Body of pancreas (tissue), 4 donors: ENCODE results near the gene CFAP61. TPM values are rescaled to one million over a fixed set of nuclear protein-coding genes. Genes with fewer than 3 reads are reported as not detected.

ENCODE experiments used
- ATAC-seq: fragments of 150-250 bp; one replicate; pipeline ENCODE4 v1.9.1; 2016
- DNase-seq, 4 donors: peaks; one replicate each; pipeline ENCODE4 v3.0.0-alpha.2; 2019
- H3K27ac ChIP-seq, 4 donors: fragments of 200-600 bp; sonication (generic); 1 replicate in 3 of 4; 2 replicates in 1 of 4; pipeline versions ENCODE4 v1.5.1 to v1.6.1; 2016 to 2019; ENCODE audit warnings: mild to moderate bottlenecking in 1 of 4, mixed read lengths in 1 of 4, moderate library complexity in 1 of 4
- H3K27me3 ChIP-seq, 2 donors: fragments of 200-600 bp; sonication (generic); one replicate each; pipeline ENCODE4 v1.6.0; 2016; ENCODE audit warnings: mild to moderate bottlenecking in 1 of 2
- H3K36me3 ChIP-seq, 2 donors: fragments of 200-600 bp; sonication (generic); replicated peaks in 1 of 2; 2 replicates each; pipeline ENCODE4 v1.5.1; 2016; ENCODE audit warnings: low read depth in 2 of 2; ENCODE audit not compliant: insufficient read depth in 1 of 2
- H3K4me1 ChIP-seq: fragments of 200-600 bp; sonication (generic); one replicate; pipeline ENCODE4 v1.6.0; 2016
- H3K4me3 ChIP-seq, 2 donors: fragments of 200-600 bp; sonication (generic); 1 replicate in 1 of 2; 2 replicates in 1 of 2; pipeline ENCODE4 v1.5.1; 2016 to 2019
- H3K9me3 ChIP-seq, 3 donors: fragments of 200-600 bp; sonication (generic); 1 replicate in 2 of 3; 2 replicates in 1 of 3; pipeline ENCODE4 v1.5.1; 2016
- POLR2A ChIP-seq, 3 donors: fragments of 450-650 bp; IDR thresholded peaks; one replicate each; pipeline ENCODE4 v1.6.1; 2016; ENCODE audit warnings: antibody characterized with exemption in 3 of 3, mild to moderate bottlenecking in 2 of 3
- whole genome bisulfite sequencing, 2 donors: methylation state at CpG; one replicate each; pipeline ENCODE4 v1.1.5; 2017; 5-methylcytosine and 5-hydroxymethylcytosine counted together
- intact Hi-C: fragments of 100-400 bp; cut with DNase I; formaldehyde crosslinking; loops from one replicate; pipeline ENCODE4 v1.15.1; 2023
- total RNA-seq, 2 donors: library from RNA; depleted of rRNA; stranded (reverse); fragments of >200 nt; gene quantifications; one replicate each; pipeline ENCODE4 v1.1.0, GENCODE V29; 2016
- TF ChIP-seq, protein P1 (sequence below), 7 experiments: fragments of 450-650 bp in 4 of 7; fragments of 200-600 bp in 3 of 7; sonication (generic) in 3 of 7; IDR thresholded peaks; one replicate each; pipeline ENCODE4 v1.5.1; 2016 to 2019; ENCODE audit warnings: antibody characterized with exemption in 7 of 7

Gene CFAP61
- total RNA-seq, 2 donors from 2014 or later: 0.52 TPM; not detected in 1

DNA sequence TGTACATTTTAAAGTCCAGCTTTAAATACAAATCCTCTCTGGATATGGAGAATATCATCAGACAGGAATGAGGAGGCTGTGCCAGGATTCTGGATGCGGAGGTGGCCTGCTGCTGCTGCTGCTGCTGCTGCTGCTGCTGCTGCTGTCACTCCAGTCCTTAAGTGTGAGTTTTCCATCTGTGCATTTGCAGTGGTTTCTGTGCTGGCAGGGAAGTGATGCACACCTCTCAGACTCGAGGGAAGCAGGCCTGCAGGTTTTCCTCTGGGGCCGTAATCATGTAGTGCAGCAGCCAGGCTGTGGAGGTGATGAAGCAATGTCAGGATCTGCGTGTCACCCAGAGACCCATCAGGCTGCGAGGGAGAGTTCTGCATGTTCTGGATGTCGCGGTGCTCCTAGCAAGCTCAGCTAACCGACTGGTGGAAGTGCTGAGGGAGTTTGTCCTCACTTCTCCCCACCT lies 32.0 kb downstream of the CFAP61 start:
- WGBS, 2 donors: 57 to 92% methylated on average over 1 to 8 of the region's 8 CpGs
- H3K36me3 ChIP-seq: no peaks in the 10 kb centered on the region
- H3K9me3 ChIP-seq: no peaks in the 10 kb centered on the region
- DNase-seq (no peak), ATAC-seq (no peak)
- H3K27me3 ChIP-seq: no peaks in the 10 kb centered on the region
- H3K4me1 ChIP-seq: no peaks in the 10 kb centered on the region
- intact Hi-C loops: loop anchor here (10.0 kb wide), 1 partner anchor 150 kb away; no protein-coding TSS in a partner anchor
- H3K27ac ChIP-seq: no peak overlapping the region
- no peak overlapping the region for H3K4me3 ChIP-seq
- TF ChIP-seq, protein P1, sequence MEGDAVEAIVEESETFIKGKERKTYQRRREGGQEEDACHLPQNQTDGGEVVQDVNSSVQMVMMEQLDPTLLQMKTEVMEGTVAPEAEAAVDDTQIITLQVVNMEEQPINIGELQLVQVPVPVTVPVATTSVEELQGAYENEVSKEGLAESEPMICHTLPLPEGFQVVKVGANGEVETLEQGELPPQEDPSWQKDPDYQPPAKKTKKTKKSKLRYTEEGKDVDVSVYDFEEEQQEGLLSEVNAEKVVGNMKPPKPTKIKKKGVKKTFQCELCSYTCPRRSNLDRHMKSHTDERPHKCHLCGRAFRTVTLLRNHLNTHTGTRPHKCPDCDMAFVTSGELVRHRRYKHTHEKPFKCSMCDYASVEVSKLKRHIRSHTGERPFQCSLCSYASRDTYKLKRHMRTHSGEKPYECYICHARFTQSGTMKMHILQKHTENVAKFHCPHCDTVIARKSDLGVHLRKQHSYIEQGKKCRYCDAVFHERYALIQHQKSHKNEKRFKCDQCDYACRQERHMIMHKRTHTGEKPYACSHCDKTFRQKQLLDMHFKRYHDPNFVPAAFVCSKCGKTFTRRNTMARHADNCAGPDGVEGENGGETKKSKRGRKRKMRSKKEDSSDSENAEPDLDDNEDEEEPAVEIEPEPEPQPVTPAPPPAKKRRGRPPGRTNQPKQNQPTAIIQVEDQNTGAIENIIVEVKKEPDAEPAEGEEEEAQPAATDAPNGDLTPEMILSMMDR (IDR thresholded peaks at IDR 0.05): no peak
- no peak for TF ChIP-seq POLR2A (IDR thresholded peaks at IDR 0.05)

DNA sequence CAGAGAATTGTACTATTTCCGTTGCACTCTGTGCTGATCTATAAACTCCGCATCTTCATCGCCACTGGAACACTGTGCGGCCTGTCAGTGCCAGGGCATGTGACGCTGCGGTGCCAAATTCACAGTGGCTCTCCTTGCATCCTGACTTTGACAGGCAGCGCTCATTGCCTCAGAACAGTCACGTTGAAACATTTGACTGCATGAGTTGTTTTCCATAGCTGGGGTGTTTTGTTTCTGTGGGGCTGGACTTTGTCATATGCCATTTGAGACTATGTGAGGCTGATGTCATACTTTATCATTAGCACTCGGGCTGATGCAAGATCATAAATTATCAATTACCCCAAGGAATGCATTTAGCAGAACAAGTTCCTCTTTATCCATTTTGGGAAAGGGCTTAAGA lies 32.7 kb downstream of the CFAP61 start:
- Histone ChIP-seq H3K27ac (no peak overlapping the region), H3K9me3 (no peaks in the 10 kb centered on the region), H3K4me1 (no peaks in the 10 kb centered on the region), H3K36me3 (no peaks in the 10 kb centered on the region), H3K4me3 (no peak overlapping the region), H3K27me3 (no peaks in the 10 kb centered on the region)
- ATAC-seq (no peak), DNase-seq (no peak)
- intact Hi-C loops: loop anchor here (10.0 kb wide), 1 partner anchor 150 kb away; no protein-coding TSS in a partner anchor
- TF ChIP-seq, protein P1 (IDR thresholded peaks at IDR 0.05): no peak
- TF ChIP-seq POLR2A (IDR thresholded peaks at IDR 0.05): no peak
- 63 to 81% methylated on average over 9 of the region's 9 CpGs for WGBS, 2 donors

DNA sequence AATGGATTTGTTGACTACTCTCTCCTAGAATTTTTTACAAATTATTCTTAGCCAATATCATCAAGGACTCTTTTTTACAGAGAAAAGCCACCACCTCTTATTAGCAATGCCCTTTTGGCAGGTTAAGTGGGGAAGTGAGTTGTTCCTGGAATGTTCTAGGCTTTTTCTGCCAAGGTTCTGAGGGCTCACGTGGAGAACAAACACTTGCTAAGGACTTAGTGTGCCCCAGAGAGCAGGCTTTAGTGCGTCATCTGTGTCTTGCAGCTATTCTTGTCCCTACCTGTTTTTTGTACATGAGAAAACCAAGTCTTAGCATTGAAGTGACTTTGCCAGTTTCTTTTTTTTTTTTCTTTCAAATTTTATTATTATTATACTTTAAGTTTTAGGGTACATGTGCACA lies 33.5 kb downstream of the CFAP61 start:
- Histone ChIP-seq H3K4me3 (no peak overlapping the region), H3K4me1 (no peaks in the 10 kb centered on the region), H3K36me3 (no peaks in the 10 kb centered on the region), H3K9me3 (no peaks in the 10 kb centered on the region), H3K27me3 (no peaks in the 10 kb centered on the region), H3K27ac (no peak overlapping the region)
- intact Hi-C loops: loop anchor here (10.0 kb wide), 1 partner anchor 149 kb away; no protein-coding TSS in a partner anchor
- WGBS, 2 donors: 38 to 50% methylated on average over 2 of the region's 2 CpGs
- DNase-seq (peak in 2 of 4 donors; percentile 32 to 63), ATAC-seq (peak; percentile 35)
- TF ChIP-seq, protein P1 (IDR thresholded peaks at IDR 0.05): no peak
- no peak for TF ChIP-seq POLR2A (IDR thresholded peaks at IDR 0.05)

DNA sequence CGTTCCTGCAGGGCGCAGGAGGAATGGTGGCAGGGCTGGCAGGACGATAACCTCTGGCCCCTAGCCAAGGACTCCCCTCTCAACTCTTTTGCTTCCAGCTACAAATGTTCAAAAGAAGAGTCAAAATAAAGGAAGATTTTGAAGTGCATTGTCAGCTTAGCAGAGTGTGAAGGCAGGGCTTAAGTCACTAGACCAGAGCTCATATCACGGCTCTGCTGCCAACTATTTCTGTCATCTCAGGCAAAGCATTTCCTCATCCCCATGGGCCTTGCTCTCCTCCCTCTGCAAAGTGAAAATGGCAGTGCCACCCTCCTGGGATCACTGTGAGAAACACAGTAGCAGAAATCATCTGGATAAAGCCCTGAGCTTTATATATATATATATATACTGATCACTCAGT lies 36.7 kb downstream of the CFAP61 start:
- intact Hi-C loops: loop anchor here (10.0 kb wide), 1 partner anchor 146 kb away; no protein-coding TSS in a partner anchor
- no peak overlapping the region for H3K27ac ChIP-seq
- no peak for ATAC-seq

More for the DNA sequence above, 36.7 kb downstream of the CFAP61 start:
- Histone ChIP-seq H3K4me3 (no peak overlapping the region), H3K36me3 (no peaks in the 10 kb centered on the region), H3K4me1 (no peaks in the 10 kb centered on the region), H3K27me3 (no peaks in the 10 kb centered on the region), H3K9me3 (no peaks in the 10 kb centered on the region)
- TF ChIP-seq, protein P1 (IDR thresholded peaks at IDR 0.05): no peak
- no peak for TF ChIP-seq POLR2A (IDR thresholded peaks at IDR 0.05)
- DNase-seq: no peak
- 76 to 85% methylated on average over 4 of the region's 4 CpGs for WGBS, 2 donors
